ENCODE measurements around the gene GATB. TPM values are rescaled to one million over a fixed set of nuclear protein-coding genes. Genes with fewer than 3 reads are reported as not detected.

The GATB gene
- total and polyA plus RNA-seq, 2 donors (not counting 3 experiments of a cell fraction or from before 2014, with no cell fraction given), result 14.4 to 17.7 TPM

- Histone ChIP-seq H3K4me1 (ENCODE audit: control insufficient read depth, extremely low read depth, insufficient read depth, low read length) (peaks cover 5% of the 10 kb centered on the region), H3K79me2 (ENCODE audit: control insufficient read depth, insufficient read depth, low read length) (no peaks in the 10 kb centered on the region), H3K4me3 (replicated peaks in 1 of 3; ENCODE audit: insufficient read depth in 1 of 3, low read depth in 1 of 3, low read length in 3 of 3) (no peak overlapping the region), H3K27ac (ENCODE audit: insufficient read depth, low read depth, low read length) (no peak overlapping the region), H3K36me3 (ENCODE audit: control insufficient read depth in 2 of 2, extremely low read depth in 1 of 2, insufficient read depth in 2 of 2, low read length in 2 of 2) (no peaks in the 10 kb centered on the region), H3K9me1 (replicated peaks; ENCODE audit: control insufficient read depth, extremely low read depth, insufficient read depth, low read length) (no peaks in the 10 kb centered on the region), H3K27me3 (ENCODE audit: control insufficient read depth in 2 of 2, insufficient read depth in 2 of 2, low read length in 2 of 2) (no peaks in the 10 kb centered on the region), H4K20me1 (replicated peaks; ENCODE audit: control insufficient read depth, extremely low read depth, insufficient read depth, low read length) (no peaks in the 10 kb centered on the region), H2AFZ (ENCODE audit: low read depth, low read length) (no peak overlapping the region), H3K4me2 (ENCODE audit: insufficient read depth, low read length) (no peak overlapping the region), H3K9ac (replicated peaks; ENCODE audit: extremely low read depth, insufficient read depth, low read length) (no peak overlapping the region), H3K9me3 (replicated peaks; ENCODE audit: control insufficient read depth, insufficient read depth, low read length) (no peaks in the 10 kb centered on the region)
- dilution Hi-C loops (cut with MboI; ENCODE audit: extremely low pct_ligation_motif_present, low sequenced_read_pairs), result no loop called here
- FAIRE-seq, result no peak
- no peak for TF ChIP-seq FOS (IDR thresholded peaks at IDR 0.05; ENCODE audit: borderline replicate concordance, insufficient read depth, low read length)
- no TSS peak for BruUV-seq (replicated peaks)
- DNase-seq (ENCODE audit: low read depth, low spot score), result no peak
- ChIA-PET CTCF (no interaction called here), POLR2A (no interaction called here)
- intact Hi-C loops (cut with micrococcal nuclease), result no loop called here
These were observed 96.5 kb downstream of the GATB start for GRCh38 chr4:151664289-151664688.

- Histone ChIP-seq H3K4me3 (replicated peaks in 1 of 3; ENCODE audit: insufficient read depth in 1 of 3, low read depth in 1 of 3, low read length in 3 of 3) (no peak overlapping the region), H3K36me3 (ENCODE audit: control insufficient read depth in 2 of 2, extremely low read depth in 1 of 2, insufficient read depth in 2 of 2, low read length in 2 of 2) (no peaks in the 10 kb centered on the region), H3K9ac (replicated peaks; ENCODE audit: extremely low read depth, insufficient read depth, low read length) (no peak overlapping the region), H3K4me1 (ENCODE audit: control insufficient read depth, extremely low read depth, insufficient read depth, low read length) (peaks cover 13% of the 10 kb centered on the region), H3K27me3 (ENCODE audit: control insufficient read depth in 2 of 2, insufficient read depth in 2 of 2, low read length in 2 of 2) (no peaks in the 10 kb centered on the region), H3K4me2 (ENCODE audit: insufficient read depth, low read length) (no peak overlapping the region), H3K9me3 (replicated peaks; ENCODE audit: control insufficient read depth, insufficient read depth, low read length) (no peaks in the 10 kb centered on the region), H4K20me1 (replicated peaks; ENCODE audit: control insufficient read depth, extremely low read depth, insufficient read depth, low read length) (no peaks in the 10 kb centered on the region), H3K9me1 (replicated peaks; ENCODE audit: control insufficient read depth, extremely low read depth, insufficient read depth, low read length) (no peaks in the 10 kb centered on the region), H3K79me2 (ENCODE audit: control insufficient read depth, insufficient read depth, low read length) (no peaks in the 10 kb centered on the region), H2AFZ (ENCODE audit: low read depth, low read length) (no peak overlapping the region), H3K27ac (ENCODE audit: insufficient read depth, low read depth, low read length) (no peak overlapping the region)
- ChIA-PET POLR2A (no interaction called here), CTCF (interaction anchor here (0.6 to 1.0 kb wide), 2 partner anchors 18 to 67 kb away, joined by 3 to 5 read pairs; no protein-coding TSS in a partner anchor)
- no peak for TF ChIP-seq CTCF (IDR thresholded peaks at IDR 0.05; ENCODE audit: extremely low read depth in 1 of 2, insufficient read depth in 1 of 2, low read depth in 1 of 2, low read length in 2 of 2)
- no peak for TF ChIP-seq FOS (IDR thresholded peaks at IDR 0.05; ENCODE audit: borderline replicate concordance, insufficient read depth, low read length)
- no peak for TF ChIP-seq MYC (IDR thresholded peaks at IDR 0.05; ENCODE audit: low read depth, low read length)
- no peak for TF ChIP-seq GATA2 (IDR thresholded peaks at IDR 0.05; ENCODE audit: insufficient read depth, insufficient read length, low read depth, low read length)
- no peak for TF ChIP-seq JUN (IDR thresholded peaks at IDR 0.05; ENCODE audit: borderline replicate concordance, insufficient read depth, insufficient read length, low read depth)
- TF ChIP-seq POLR2AphosphoS5 (IDR thresholded peaks at IDR 0.05; ENCODE audit: insufficient read depth, low read depth, low read length), result no peak
- no peak for TF ChIP-seq MAX (IDR thresholded peaks at IDR 0.05; ENCODE audit: insufficient read depth, insufficient read length)
- no peak for TF ChIP-seq EZH2 (IDR thresholded peaks at IDR 0.05; ENCODE audit: borderline replicate concordance, low read depth, low read length, severe bottlenecking)
- TF ChIP-seq POLR2A (IDR thresholded peaks at IDR 0.05; ENCODE audit: low read depth, low read length), result no peak
- dilution Hi-C loops (cut with MboI; ENCODE audit: extremely low pct_ligation_motif_present, low sequenced_read_pairs) (no loop called here), intact Hi-C loops (cut with micrococcal nuclease) (no loop called here)
- no peak for DNase-seq (ENCODE audit: low read depth, low spot score)
- FAIRE-seq, result no peak
- BruUV-seq (replicated peaks), result no TSS peak
These were observed 97.7 kb downstream of the GATB start for GRCh38 chr4:151663109-151663508.
